Thymus (tissue), 11 donors: ENCODE measurements around the gene CLUH. TPM values are rescaled to one million over a fixed set of nuclear protein-coding genes. Genes with fewer than 3 reads are reported as not detected.

Source experiments
- DNase-seq, 9 donors: peaks; one replicate each; pipeline ENCODE4 v3.0.0-alpha.2; 2013; ENCODE audit warnings: low spot score in 9 of 9, low read depth in 6 of 9, missing footprints in 1 of 9
- H3K27ac ChIP-seq, 2 donors: one replicate each; pipeline ENCODE4 v1.5.1; 2013; ENCODE audit warnings: control low read depth in 1 of 2, low read depth in 1 of 2, low read length in 1 of 2, mild to moderate bottlenecking in 1 of 2, moderate library complexity in 1 of 2
- H3K27me3 ChIP-seq, 2 donors: one replicate each; pipeline ENCODE4 v1.5.1; 2013; ENCODE audit warnings: low read length in 1 of 2; ENCODE audit not compliant: control insufficient read depth in 2 of 2, insufficient read depth in 1 of 2
- H3K36me3 ChIP-seq, 2 donors: one replicate each; pipeline ENCODE4 v1.5.1; 2013; ENCODE audit warnings: low read length in 1 of 2, mild to moderate bottlenecking in 1 of 2, moderate library complexity in 1 of 2; ENCODE audit not compliant: control insufficient read depth in 2 of 2, insufficient read depth in 2 of 2
- H3K4me1 ChIP-seq, 2 donors: one replicate each; pipeline ENCODE4 v1.5.1; 2013; ENCODE audit warnings: low read length in 2 of 2; ENCODE audit not compliant: control insufficient read depth in 2 of 2, insufficient read depth in 2 of 2
- H3K4me3 ChIP-seq, 2 donors: one replicate each; pipeline ENCODE4 v1.5.1; 2013; ENCODE audit warnings: low read length in 2 of 2, control low read depth in 1 of 2, mild to moderate bottlenecking in 1 of 2
- H3K9me3 ChIP-seq, 2 donors: one replicate each; pipeline ENCODE4 v1.5.1; 2013; ENCODE audit warnings: low read length in 1 of 2, mild to moderate bottlenecking in 1 of 2; ENCODE audit not compliant: control insufficient read depth in 2 of 2, insufficient read depth in 1 of 2
- WGBS: extraction: QIAGEN DNeasy Blood & Tissue Kit; methylation state at CpG from one replicate; pipeline ENCODE4 v1.1.7; 2013; 5-methylcytosine and 5-hydroxymethylcytosine counted together
- polyA plus RNA-seq: library from polyadenylated mRNA; stranded (reverse); fragments of 200-250 nt; gene quantifications from one replicate; pipeline ENCODE4 v1.2.3, GENCODE V29; 2013
- total RNA-seq: library from RNA; stranded (reverse); fragments of 120-200 nt; gene quantifications from one replicate; pipeline ENCODE4 v1.2.4, GENCODE V29; 2013
- donor health status: healthy.

The CLUH gene
- total and polyA plus RNA-seq, 2 donors: 7.4 to 26.1 TPM

DNA sequence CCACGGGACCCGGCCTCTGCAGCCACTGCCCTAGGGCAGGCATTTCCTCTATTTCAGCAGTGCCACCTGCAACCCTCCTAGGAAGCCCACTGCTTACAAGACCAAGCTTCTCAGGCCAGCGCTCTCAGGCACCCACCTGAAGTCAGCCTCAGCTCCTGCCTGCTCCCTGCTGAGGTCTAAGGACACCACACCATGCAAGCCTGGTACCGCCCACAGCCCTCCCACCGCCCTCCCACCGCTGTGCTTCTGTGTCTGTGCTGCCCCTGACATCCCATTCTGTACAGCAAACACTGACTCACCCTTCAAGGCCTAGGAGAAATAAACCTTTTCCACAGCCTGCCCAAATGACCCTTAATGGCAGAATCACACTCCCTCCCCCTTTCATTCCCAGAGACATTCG is 6.3 kb downstream of the CLUH start:
- H3K27ac ChIP-seq: no peak overlapping the region
- WGBS: 88% methylated on average over 7 of the region's 7 CpGs
- no peaks in the 10 kb centered on the region for H3K9me3 ChIP-seq
- peaks cover under 1 to 12% of the 10 kb centered on the region in 2 donors for H3K4me1 ChIP-seq
- H3K36me3 ChIP-seq: peaks cover 30 to 36% of the 10 kb centered on the region in 2 donors
- H3K4me3 ChIP-seq: no peak overlapping the region
- no peaks in the 10 kb centered on the region for H3K27me3 ChIP-seq
- no peak for DNase-seq

DNA sequence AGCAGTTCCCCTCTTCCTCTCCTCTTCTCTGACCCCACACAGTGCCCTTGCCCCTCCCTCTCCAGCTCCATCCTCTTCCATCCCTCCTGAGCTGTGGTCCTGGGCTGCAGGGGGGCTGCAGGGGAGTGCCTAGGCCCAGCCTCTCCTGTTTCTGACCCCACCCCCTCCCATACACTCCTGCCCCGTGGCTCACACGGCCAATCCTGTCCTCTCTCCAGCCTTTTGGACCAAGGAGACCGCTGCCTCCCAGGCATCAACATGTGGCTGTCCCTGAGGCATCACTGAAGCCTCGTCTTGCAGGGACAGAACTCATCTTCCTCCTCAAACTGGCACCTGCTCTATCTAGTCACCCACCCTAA is 6.7 kb downstream of the CLUH start:
- Histone ChIP-seq H3K4me3 (no peak overlapping the region), H3K4me1 (peaks cover 0 to 8% of the 10 kb centered on the region in 2 donors), H3K27ac (no peak overlapping the region), H3K27me3 (no peaks in the 10 kb centered on the region), H3K9me3 (no peaks in the 10 kb centered on the region), H3K36me3 (peaks cover 32 to 39% of the 10 kb centered on the region in 2 donors)
- DNase-seq: no peak
- 93% methylated on average over 4 of the region's 4 CpGs for WGBS

DNA sequence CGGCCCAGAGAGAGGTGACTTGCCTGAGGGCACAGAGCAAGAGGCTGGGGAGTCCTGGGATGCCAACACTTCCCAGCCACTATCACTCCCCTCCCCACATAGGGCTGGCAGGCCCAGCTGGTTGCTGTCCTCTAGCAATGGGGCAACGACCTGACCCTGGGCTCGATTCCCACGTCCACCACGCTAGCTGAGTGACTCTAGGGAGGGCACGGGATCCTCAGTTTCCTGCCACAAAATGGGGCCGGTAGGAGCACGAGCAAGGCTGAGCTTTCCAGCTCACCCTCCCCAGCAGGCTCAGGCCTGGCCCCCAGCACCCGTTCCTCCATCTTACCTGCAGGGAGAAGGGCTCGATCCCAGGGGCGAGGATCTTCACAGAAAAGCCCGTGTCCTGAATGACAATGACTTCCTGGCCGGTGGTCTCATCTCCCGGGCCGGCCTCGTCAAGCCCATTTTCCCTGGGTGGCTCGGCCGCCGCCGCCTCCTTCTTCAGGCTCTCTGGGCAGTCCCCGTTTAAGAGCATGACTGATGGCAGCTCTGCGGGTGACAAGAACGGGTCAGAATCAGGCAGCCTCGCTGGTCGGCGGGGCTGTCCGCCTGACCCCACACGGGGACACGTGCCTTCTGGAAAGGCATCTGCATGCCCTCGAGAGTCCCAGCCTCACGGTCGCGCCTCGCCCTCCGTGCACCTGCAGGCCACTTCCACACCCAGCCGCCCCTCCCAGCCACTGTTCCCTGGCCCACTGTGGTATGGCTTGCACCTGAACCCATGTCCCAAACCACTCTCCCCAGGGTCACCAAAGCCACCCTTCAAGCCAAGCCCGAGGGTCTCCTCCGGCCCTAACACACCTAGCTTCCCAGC is 7.3 kb downstream of the CLUH start:
- no peak overlapping the region for H3K4me3 ChIP-seq
- H3K27me3 ChIP-seq: no peaks in the 10 kb centered on the region
- H3K4me1 ChIP-seq: peaks cover 0 to 3% of the 10 kb centered on the region in 2 donors
- peaks cover 32 to 40% of the 10 kb centered on the region in 2 donors for H3K36me3 ChIP-seq
- WGBS: 97% methylated on average over 38 of the region's 38 CpGs
- DNase-seq: no peak
- no peak overlapping the region for H3K27ac ChIP-seq
- H3K9me3 ChIP-seq: no peaks in the 10 kb centered on the region

DNA sequence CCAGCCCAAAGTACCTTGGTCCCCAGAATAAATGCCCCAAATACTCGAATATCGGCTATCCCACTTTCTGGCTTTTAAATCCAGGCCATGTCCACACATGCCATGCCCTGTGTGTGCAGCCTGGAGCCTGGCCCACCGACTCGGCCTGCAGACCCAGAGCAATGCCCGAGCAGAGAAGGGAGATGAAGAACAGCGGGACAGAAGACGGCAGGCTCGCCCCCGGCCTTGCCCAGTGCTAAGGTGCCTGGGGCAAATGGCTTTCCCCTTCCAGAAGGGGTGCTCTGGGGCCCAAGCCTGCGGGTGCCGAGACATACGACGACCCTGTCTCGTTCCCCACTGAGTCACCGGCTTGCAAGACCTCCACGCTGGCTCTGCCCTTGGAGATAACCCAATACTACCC is 8.0 kb downstream of the CLUH start:
- Histone ChIP-seq H3K27ac (no peak overlapping the region), H3K4me3 (no peak overlapping the region), H3K4me1 (no peaks in the 10 kb centered on the region), H3K27me3 (no peaks in the 10 kb centered on the region), H3K9me3 (no peaks in the 10 kb centered on the region), H3K36me3 (peaks cover 32 to 40% of the 10 kb centered on the region in 2 donors)
- WGBS: 98% methylated on average over 16 of the region's 16 CpGs
- DNase-seq: no peak

DNA sequence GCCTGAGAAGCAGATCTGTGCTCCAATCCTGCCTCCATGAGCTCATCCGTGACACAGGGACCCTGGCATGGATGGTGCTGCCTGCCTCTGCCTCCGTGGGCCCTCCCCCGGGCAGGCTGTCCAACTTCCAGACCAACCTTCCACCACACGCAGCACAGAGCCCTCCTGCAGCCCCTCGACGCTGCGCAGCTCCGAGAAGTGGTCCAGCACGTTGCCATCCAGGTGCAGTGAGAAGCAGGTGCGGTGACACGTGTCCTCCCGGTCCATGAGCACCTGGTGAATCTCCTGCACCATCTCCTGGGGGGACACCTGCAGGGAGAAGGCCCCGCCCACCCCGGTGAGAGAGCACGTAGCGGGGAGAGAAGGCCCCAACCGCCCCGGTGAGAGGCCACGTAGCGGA is 8.4 kb downstream of the CLUH start:
- peaks cover 35 to 43% of the 10 kb centered on the region in 2 donors for H3K36me3 ChIP-seq
- H3K4me3 ChIP-seq: no peak overlapping the region
- H3K4me1 ChIP-seq: no peaks in the 10 kb centered on the region
- no peaks in the 10 kb centered on the region for H3K9me3 ChIP-seq
- no peak for DNase-seq
- H3K27ac ChIP-seq: no peak overlapping the region
- H3K27me3 ChIP-seq: no peaks in the 10 kb centered on the region
- WGBS: 97% methylated on average over 20 of the region's 20 CpGs

DNA sequence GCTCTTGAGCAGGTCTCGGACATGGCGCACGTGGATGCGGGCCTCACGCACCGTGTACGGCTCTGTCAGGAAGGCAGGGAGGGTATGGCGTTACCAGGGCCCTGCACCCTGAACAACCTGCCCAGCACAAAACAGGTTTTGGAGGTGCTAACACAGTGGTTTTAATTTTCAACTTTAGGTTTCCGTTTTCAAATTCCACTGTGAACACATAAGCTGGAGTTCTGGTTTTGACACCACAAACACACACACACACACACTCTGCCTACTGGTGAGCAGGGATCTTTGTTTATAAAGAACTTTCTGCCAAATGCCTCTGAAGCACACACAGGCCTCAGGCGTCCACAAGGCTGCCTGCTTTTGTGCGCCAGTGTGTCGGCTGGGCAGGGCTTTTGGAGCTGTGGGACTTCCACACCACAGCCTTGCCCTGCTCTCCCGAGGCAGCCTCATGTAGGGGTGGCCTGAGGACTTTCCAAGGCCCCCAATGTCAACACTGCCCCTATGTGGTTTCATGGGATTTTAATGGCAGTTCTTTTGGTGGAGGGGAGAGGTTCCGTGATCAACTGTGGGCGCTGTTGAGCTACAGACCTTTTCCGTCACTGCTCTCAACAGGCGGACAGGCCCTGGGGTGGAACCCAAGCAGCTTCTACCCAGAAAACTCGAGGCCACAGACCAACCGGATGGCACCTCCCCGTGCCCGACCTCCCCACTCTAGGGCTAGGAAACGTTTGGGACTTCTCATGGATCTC is 9.4 kb downstream of the CLUH start:
- H3K4me1 ChIP-seq: no peaks in the 10 kb centered on the region
- H3K36me3 ChIP-seq: peaks cover 40 to 53% of the 10 kb centered on the region in 2 donors
- H3K9me3 ChIP-seq: no peaks in the 10 kb centered on the region
- H3K27me3 ChIP-seq: no peaks in the 10 kb centered on the region
- 96% methylated on average over 22 of the region's 22 CpGs for WGBS
- no peak overlapping the region for H3K4me3 ChIP-seq
- no peak for DNase-seq
- no peak overlapping the region for H3K27ac ChIP-seq

DNA sequence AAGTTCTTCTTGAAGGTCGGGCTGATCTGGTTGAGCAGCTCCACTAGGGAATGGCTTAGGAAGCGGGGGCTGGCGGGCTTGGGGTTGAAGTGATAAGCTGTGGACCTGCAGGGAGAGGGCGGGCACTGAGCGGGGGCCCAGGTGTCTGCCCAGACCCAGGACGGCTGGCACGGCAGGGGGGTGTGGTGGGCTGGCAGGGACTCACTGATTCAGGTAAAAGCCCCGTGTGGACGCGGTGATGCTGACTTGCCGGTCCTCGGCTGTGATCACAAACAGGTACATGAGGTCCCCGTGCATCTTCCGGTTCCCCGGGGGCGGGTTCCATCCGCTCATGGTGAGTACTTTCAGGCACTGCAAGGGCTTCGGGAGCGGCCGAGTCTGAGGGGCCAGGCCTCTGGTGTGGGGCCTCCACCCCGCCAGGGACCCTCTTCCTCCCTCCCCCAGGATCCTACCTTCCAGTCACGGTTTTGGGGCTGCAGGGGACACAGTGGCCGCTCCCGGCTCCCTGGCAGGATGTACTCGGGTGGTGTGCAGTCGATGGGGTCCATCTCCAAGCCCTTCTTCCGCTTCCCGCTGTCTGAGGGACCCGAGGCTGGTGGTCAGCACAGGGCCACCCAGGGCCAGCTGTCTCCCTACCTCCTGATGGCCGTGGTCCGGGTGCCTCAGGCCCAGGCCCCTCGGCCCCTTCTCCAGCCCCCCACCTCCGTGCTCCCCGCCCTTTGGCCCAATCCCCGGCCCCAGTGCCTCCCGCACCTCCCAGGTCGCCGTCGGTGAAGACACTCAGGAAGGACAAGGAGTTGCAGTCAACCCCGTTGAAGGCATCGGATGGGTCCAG is 10.2 kb downstream of the CLUH start:
- H3K36me3 ChIP-seq: peaks cover 45 to 57% of the 10 kb centered on the region in 2 donors
- DNase-seq: no peak
- no peaks in the 10 kb centered on the region for H3K4me1 ChIP-seq
- H3K27ac ChIP-seq: no peak overlapping the region
- 98% methylated on average over 41 of the region's 41 CpGs for WGBS
- no peaks in the 10 kb centered on the region for H3K27me3 ChIP-seq
- no peaks in the 10 kb centered on the region for H3K9me3 ChIP-seq
- H3K4me3 ChIP-seq: no peak overlapping the region

DNA sequence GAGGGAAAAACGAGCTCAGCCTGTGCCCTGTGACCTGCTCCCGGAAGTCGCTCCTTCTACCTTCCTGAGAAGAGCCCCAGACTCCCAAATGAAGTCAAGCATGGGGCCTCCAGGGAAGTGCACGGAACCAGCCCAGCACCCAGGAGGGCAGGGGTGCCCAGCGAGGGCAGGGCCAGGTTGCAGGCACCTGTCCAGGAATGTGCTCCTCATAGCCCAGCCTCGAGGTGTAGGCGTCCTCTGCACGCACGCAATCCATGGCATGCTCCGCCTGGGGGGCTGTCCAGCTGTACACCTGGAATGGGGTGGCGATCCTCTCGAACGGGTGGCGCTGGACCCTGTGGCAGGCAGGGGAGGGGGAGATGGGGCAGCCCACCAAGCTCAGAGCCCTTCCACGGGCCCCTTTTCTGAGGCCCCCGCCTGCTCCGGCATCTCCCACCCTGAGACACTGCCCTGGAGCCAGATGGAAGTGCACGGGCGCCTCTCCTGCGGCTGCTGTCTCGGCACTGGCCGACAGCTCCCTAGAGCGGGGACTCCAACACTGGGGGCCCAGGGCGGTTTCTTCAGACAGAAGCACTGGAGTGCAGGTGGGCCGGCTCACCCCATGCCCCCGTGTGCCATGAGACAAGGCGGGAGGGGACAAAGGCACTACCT is 10.9 kb downstream of the CLUH start:
- no peak for DNase-seq
- 97% methylated on average over 27 of the region's 27 CpGs for WGBS

More for the DNA sequence above, 10.9 kb downstream of the CLUH start:
- H3K4me1 ChIP-seq: no peaks in the 10 kb centered on the region
- H3K27me3 ChIP-seq: no peaks in the 10 kb centered on the region
- peaks cover 48 to 65% of the 10 kb centered on the region in 2 donors for H3K36me3 ChIP-seq
- H3K4me3 ChIP-seq: no peak overlapping the region
- H3K27ac ChIP-seq: no peak overlapping the region
- H3K9me3 ChIP-seq: no peaks in the 10 kb centered on the region
